Measurements from ENCODE around the gene PCDHGA2. TPM values are rescaled to one million over a fixed set of nuclear protein-coding genes. Genes with fewer than 3 reads are reported as not detected.
A peak's percentile ranks its signal among the peaks of the same experiment; 100 is the strongest.
"Not testable (repeated sequence)": the region's sequence is repeated elsewhere in the genome, so short reads cannot be mapped to it uniquely, and the experiment has no call there.

Gene PCDHGA2
- total RNA-seq, result 6.0 TPM
- long read RNA-seq, result 0 reads

- DNase-seq (no peak), ATAC-seq (peak; percentile 69)
- intact Hi-C loops (cut with micrococcal nuclease), result no loop called here
These were observed at the start of gene PCDHGA2 for GRCh38 chr5:141338538-141339306. TSS of gene PCDHGA2 (plus strand) at chr5:141338760.

GRCh38 chr5:141298376-141298775, 40.2 kb upstream of the PCDHGA2 start:
- intact Hi-C loops (cut with micrococcal nuclease), result no loop called here
- ATAC-seq, result no peak

GRCh38 chr5:141303756-141304155, 34.8 kb upstream of the PCDHGA2 start, which contains the start of gene SLC25A2:
TSS of gene SLC25A2 (minus strand) at chr5:141304049. CDS start at chr5:141303865, 184 bp downstream.
- DNase-seq (no peak), ATAC-seq (no peak)
- intact Hi-C loops (cut with micrococcal nuclease), result no loop called here

More at GRCh38 chr5:141298376-141298775, 40.2 kb upstream of the PCDHGA2 start:
- DNase-seq, result no peak

GRCh38 chr5:141306630-141307029, 31.9 kb upstream of the PCDHGA2 start:
- intact Hi-C loops (cut with micrococcal nuclease), result no loop called here
- no peak for ATAC-seq
- no peak for DNase-seq

- no peak for ATAC-seq
- intact Hi-C loops (cut with micrococcal nuclease), result no loop called here
- no peak for DNase-seq
These were observed 24.8 kb upstream of the PCDHGA2 start for GRCh38 chr5:141313711-141314110.

GRCh38 chr5:141316963-141317362, 21.6 kb upstream of the PCDHGA2 start:
- intact Hi-C loops (cut with micrococcal nuclease); ATAC-seq; DNase-seq: not testable (repeated sequence)

- intact Hi-C loops (cut with micrococcal nuclease), result no loop called here
These were observed 19.4 kb upstream of the PCDHGA2 start for GRCh38 chr5:141319202-141319601.

GRCh38 chr5:141319699-141320098, 18.9 kb upstream of the PCDHGA2 start:
- intact Hi-C loops (cut with micrococcal nuclease), result loop anchor here (2.0 kb wide), 1 partner anchor 245 kb away; no protein-coding TSS in a partner anchor
- DNase-seq (no peak), ATAC-seq (no peak)

More at GRCh38 chr5:141319202-141319601, 19.4 kb upstream of the PCDHGA2 start:
- ATAC-seq (no peak), DNase-seq (no peak)

- ATAC-seq (peak; percentile 99), DNase-seq (peak; percentile 96)
- intact Hi-C loops (cut with micrococcal nuclease), result loop anchor here (2.0 kb wide), 1 partner anchor 244 kb away; no protein-coding TSS in a partner anchor
These were observed 18.1 kb upstream of the PCDHGA2 start, which contains the start of gene TAF7 for GRCh38 chr5:141320225-141321169. TSS of gene TAF7 (minus strand) at chr5:141320784. CDS start at chr5:141320044, 740 bp downstream.

- ATAC-seq, result no peak
- intact Hi-C loops (cut with micrococcal nuclease), result no loop called here
These were observed 16.3 kb upstream of the PCDHGA2 start for GRCh38 chr5:141322261-141322660.

GRCh38 chr5:141326088-141326854, 12.3 kb upstream of the PCDHGA2 start:
- ATAC-seq (peak; percentile 95), DNase-seq (peak; percentile 80)
- intact Hi-C loops (cut with micrococcal nuclease), result no loop called here

More at GRCh38 chr5:141322261-141322660, 16.3 kb upstream of the PCDHGA2 start:
- DNase-seq, result no peak

- intact Hi-C loops (cut with micrococcal nuclease), result no loop called here
- DNase-seq, result no peak
- no peak for ATAC-seq
These were observed 10.3 kb upstream of the PCDHGA2 start for GRCh38 chr5:141328231-141328630.

- DNase-seq (peak; percentile 58), ATAC-seq (peak; percentile 60)
- intact Hi-C loops (cut with micrococcal nuclease), result no loop called here
These were observed 8.1 kb upstream of the PCDHGA2 start, which contains the start of gene PCDHGA1 for GRCh38 chr5:141330299-141331080. TSS of gene PCDHGA1 (plus strand) at chr5:141330514.

GRCh38 chr5:141332571-141332970, 6.0 kb upstream of the PCDHGA2 start:
- ATAC-seq; intact Hi-C loops (cut with micrococcal nuclease); DNase-seq: not testable (repeated sequence)

- DNase-seq; intact Hi-C loops (cut with micrococcal nuclease); ATAC-seq: not testable (repeated sequence)
These were observed 2.3 kb downstream of the PCDHGA2 start for GRCh38 chr5:141340781-141341354.

GRCh38 chr5:141342773-141343172, 4.2 kb downstream of the PCDHGA2 start:
- intact Hi-C loops (cut with micrococcal nuclease), result no loop called here
- DNase-seq (no peak), ATAC-seq (peak; percentile 73)

- ATAC-seq, result peak; percentile 73
- intact Hi-C loops (cut with micrococcal nuclease), result no loop called here
These were observed 4.8 kb downstream of the PCDHGA2 start, which contains the start of gene PCDHGA3 for GRCh38 chr5:141343242-141343952. TSS of gene PCDHGA3 (plus strand) at chr5:141343829. CDS start at chr5:141344034, 205 bp downstream.

More at GRCh38 chr5:141343242-141343952, 4.8 kb downstream of the PCDHGA2 start, which contains the start of gene PCDHGA3:
- no peak for DNase-seq

Measured in left ventricle myocardium superior (tissue), 1 donor.